GM12865 (cell line): Measurements from ENCODE around the gene EXOC6.
"Not testable (repeated sequence)": the region's sequence is repeated elsewhere in the genome, so short reads cannot be mapped to it uniquely, and the experiment has no call there.

Experiments
- DNase-seq: peaks from one replicate; pipeline ENCODE4 v3.0.0; 2010; ENCODE audit warnings: low read depth
- H3K4me3 ChIP-seq: 2 replicates; pipeline ENCODE4 v1.5.1; 2011; ENCODE audit warnings: mild to moderate bottlenecking, low read depth, low read length, control low read depth
- CTCF ChIP-seq: IDR thresholded peaks from 2 replicates; pipeline ENCODE4 v1.5.1; 2011; ENCODE audit warnings: low read length, control low read depth, low read depth, inconsistent platforms; ENCODE audit not compliant: insufficient read depth; ENCODE audit errors: missing control alignments

Gene EXOC6

GRCh38 chr10:92894081-92894655, 45.8 kb downstream of the EXOC6 start:
- no peak overlapping the region for H3K4me3 ChIP-seq
- no peak for DNase-seq
- TF ChIP-seq CTCF = no peak

- no peak for DNase-seq
- no peak overlapping the region for H3K4me3 ChIP-seq
- TF ChIP-seq CTCF = no peak
Observed at GRCh38 chr10:92897916-92898315, 49.6 kb downstream of the EXOC6 start.

- H3K4me3 ChIP-seq = no peak overlapping the region
- DNase-seq = peak; percentile 60
- no peak for TF ChIP-seq CTCF
Observed at GRCh38 chr10:92901819-92902251, 53.5 kb downstream of the EXOC6 start.

- no peak for TF ChIP-seq CTCF
- H3K4me3 ChIP-seq = no peak overlapping the region
- no peak for DNase-seq
Observed at GRCh38 chr10:92903633-92904032, 55.3 kb downstream of the EXOC6 start.

- no peak overlapping the region for H3K4me3 ChIP-seq
- DNase-seq = no peak
- TF ChIP-seq CTCF = no peak
Observed at GRCh38 chr10:92907280-92907679, 59.0 kb downstream of the EXOC6 start.

GRCh38 chr10:92912631-92913030, 64.3 kb downstream of the EXOC6 start:
- not testable (repeated sequence) for H3K4me3 ChIP-seq, DNase-seq

- no peak for TF ChIP-seq CTCF
- DNase-seq = no peak
- no peak overlapping the region for H3K4me3 ChIP-seq
Observed at GRCh38 chr10:92913973-92914372, 65.7 kb downstream of the EXOC6 start.
